DOHH2 (cell line): ENCODE results near the gene G6PC3.

ENCODE experiments used
- H3F3A ChIP-seq: fragments of 200-600 bp; sonication (generic), shearing (Covaris generic); 2 replicates; pipeline ENCODE4 v1.6.0; 2016; ENCODE audit warnings: antibody characterized with exemption, mild to moderate bottlenecking; ENCODE audit not compliant: control insufficient read depth, insufficient read depth
- H3K27ac ChIP-seq: fragments of 200-600 bp; sonication (generic); 2 replicates; pipeline ENCODE4 v1.5.1; 2014; ENCODE audit warnings: low read depth, mild to moderate bottlenecking, low read length, moderate library complexity
- H3K27me3 ChIP-seq: fragments of 200-600 bp; sonication (generic); 2 replicates; pipeline ENCODE4 v1.6.1; 2014; ENCODE audit warnings: mild to moderate bottlenecking, low read length, mixed read lengths; ENCODE audit not compliant: control insufficient read depth
- H3K36me3 ChIP-seq: fragments of 200-600 bp; sonication (generic); 2 replicates; pipeline ENCODE4 v1.6.1; 2014; ENCODE audit warnings: mild to moderate bottlenecking, low read length, moderate library complexity, mixed read lengths; ENCODE audit not compliant: control insufficient read depth
- H3K4me1 ChIP-seq: fragments of 200-600 bp; sonication (generic); 2 replicates; pipeline ENCODE4 v1.6.1; 2014; ENCODE audit warnings: mild to moderate bottlenecking, low read length, mixed read lengths; ENCODE audit not compliant: control insufficient read depth
- H3K4me2 ChIP-seq: fragments of 200-600 bp; sonication (generic); 2 replicates; pipeline ENCODE4 v1.6.0; 2014; ENCODE audit warnings: mild to moderate bottlenecking, low read length, moderate library complexity
- H3K4me3 ChIP-seq: fragments of 200-600 bp; sonication (generic); 2 replicates; pipeline ENCODE4 v1.5.1; 2014; ENCODE audit warnings: mild to moderate bottlenecking, low read length, mixed read lengths
- H3K79me2 ChIP-seq: fragments of 200-600 bp; sonication (generic); 2 replicates; pipeline ENCODE4 v1.6.1; 2014; ENCODE audit warnings: mild to moderate bottlenecking, low read length, mixed read lengths; ENCODE audit not compliant: control insufficient read depth
- H3K9me2 ChIP-seq: fragments of 200-600 bp; sonication (generic); replicated peaks from 2 replicates; pipeline ENCODE4 v1.6.1; 2014; ENCODE audit warnings: mild to moderate bottlenecking, low read length, mixed read lengths; ENCODE audit not compliant: control insufficient read depth
- H3K9me3 ChIP-seq: fragments of 200-600 bp; sonication (generic); 2 replicates; pipeline ENCODE4 v1.6.1; 2014; ENCODE audit warnings: antibody characterized with exemption, low read length, mixed read lengths; ENCODE audit not compliant: control insufficient read depth, insufficient read depth
- H4K20me1 ChIP-seq: fragments of 200-600 bp; sonication (generic); 2 replicates; pipeline ENCODE4 v1.6.0; 2014; ENCODE audit warnings: low read depth, mild to moderate bottlenecking, antibody characterized with exemption, low read length, moderate library complexity; ENCODE audit not compliant: control insufficient read depth, insufficient read depth
- CTCF ChIP-seq: fragments of 200-600 bp; sonication (generic); IDR thresholded peaks from one replicate; pipeline ENCODE4 v1.5.1; 2014; ENCODE audit warnings: antibody characterized with exemption, mild to moderate bottlenecking, low read depth, low read length; ENCODE audit not compliant: poor library complexity, severe bottlenecking
- EZH2phosphoT487 ChIP-seq: fragments of 200-600 bp; sonication (generic); IDR thresholded peaks from 2 replicates; pipeline ENCODE4 v1.6.1; 2017; ENCODE audit warnings: borderline replicate concordance, mild to moderate bottlenecking, antibody characterized with exemption, low read length, moderate library complexity, mixed read lengths

The G6PC3 gene

GRCh38 chr17:44102849-44103622 is 32.5 kb downstream of the G6PC3 start:
- Histone ChIP-seq H3F3A (no peaks in the 10 kb centered on the region; the same call in 1 of the 2 replicates), H3K9me3 (no peaks in the 10 kb centered on the region), H3K36me3 (no peaks in the 10 kb centered on the region), H3K27me3 (no peaks in the 10 kb centered on the region), H4K20me1 (peaks cover under 1% of the 10 kb centered on the region; the same call in 1 of the 2 replicates), H3K27ac (no peak overlapping the region), H3K9me2 (no peaks in the 10 kb centered on the region), H3K4me3 (no peak overlapping the region), H3K4me1 (peaks cover 19% of the 10 kb centered on the region), H3K4me2 (no peak overlapping the region), H3K79me2 (no peaks in the 10 kb centered on the region)
- TF ChIP-seq EZH2phosphoT487 (no peak), CTCF (no peak)

GRCh38 chr17:44105483-44105882 is 34.9 kb downstream of the G6PC3 start:
- H3K27me3 ChIP-seq, result no peaks in the 10 kb centered on the region
- H3K79me2 ChIP-seq, result no peaks in the 10 kb centered on the region
- no peak overlapping the region for H3K27ac ChIP-seq
- no peaks in the 10 kb centered on the region for H3F3A ChIP-seq
- H3K9me3 ChIP-seq, result no peaks in the 10 kb centered on the region
- no peaks in the 10 kb centered on the region; the same call in 1 of the 2 replicates for H3K36me3 ChIP-seq
- no peaks in the 10 kb centered on the region for H3K9me2 ChIP-seq
- peaks cover 14% of the 10 kb centered on the region for H3K4me1 ChIP-seq
- no peaks in the 10 kb centered on the region for H4K20me1 ChIP-seq
- H3K4me2 ChIP-seq, result no peak overlapping the region
- H3K4me3 ChIP-seq, result no peak overlapping the region
- TF ChIP-seq EZH2phosphoT487, result no peak

GRCh38 chr17:44105941-44106340 is 35.4 kb downstream of the G6PC3 start:
- Histone ChIP-seq H3K27ac (no peak overlapping the region), H3K36me3 (no peaks in the 10 kb centered on the region; the same call in 1 of the 2 replicates)

More at GRCh38 chr17:44105941-44106340, 35.4 kb downstream of the G6PC3 start:
- no peak overlapping the region for H3K4me3 ChIP-seq
- H3K27me3 ChIP-seq, result no peaks in the 10 kb centered on the region
- TF ChIP-seq CTCF, result no peak
- TF ChIP-seq EZH2phosphoT487, result no peak
- no peaks in the 10 kb centered on the region for H3K9me3 ChIP-seq
- no peak overlapping the region for H3K4me2 ChIP-seq
- no peaks in the 10 kb centered on the region for H4K20me1 ChIP-seq
- H3K9me2 ChIP-seq, result no peaks in the 10 kb centered on the region
- H3F3A ChIP-seq, result no peaks in the 10 kb centered on the region
- H3K4me1 ChIP-seq, result peaks cover 18% of the 10 kb centered on the region
- H3K79me2 ChIP-seq, result no peaks in the 10 kb centered on the region
